CD4-positive, alpha-beta T cell treated with Interleukin-15 for 1 hour (primary cell): ENCODE measurements around the gene TTLL11.

Source experiments
- DNase-seq: peaks from one replicate; pipeline ENCODE4 v3.0.0-alpha.2; 2020

The TTLL11 gene

DNA sequence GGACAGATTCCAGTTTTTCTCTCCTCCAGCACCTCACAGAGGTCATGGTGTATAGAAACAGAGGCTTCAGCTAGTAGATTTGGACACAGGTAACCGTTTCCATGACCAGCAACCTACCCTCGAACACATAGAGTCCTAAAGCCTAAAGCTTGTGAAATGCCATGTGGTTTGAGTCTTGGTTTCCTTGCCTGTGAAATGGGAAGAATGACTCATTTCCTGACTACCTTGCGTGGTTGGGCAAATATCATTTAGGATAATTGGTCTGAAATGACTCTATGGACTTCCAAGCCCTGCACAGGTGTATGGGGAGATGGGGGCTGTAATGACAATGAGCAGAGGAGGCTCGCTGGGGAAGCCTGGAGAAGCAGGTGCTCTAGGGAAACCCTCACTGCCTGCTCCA is 134.6 kb downstream of the TTLL11 start:
- no peak for DNase-seq

DNA sequence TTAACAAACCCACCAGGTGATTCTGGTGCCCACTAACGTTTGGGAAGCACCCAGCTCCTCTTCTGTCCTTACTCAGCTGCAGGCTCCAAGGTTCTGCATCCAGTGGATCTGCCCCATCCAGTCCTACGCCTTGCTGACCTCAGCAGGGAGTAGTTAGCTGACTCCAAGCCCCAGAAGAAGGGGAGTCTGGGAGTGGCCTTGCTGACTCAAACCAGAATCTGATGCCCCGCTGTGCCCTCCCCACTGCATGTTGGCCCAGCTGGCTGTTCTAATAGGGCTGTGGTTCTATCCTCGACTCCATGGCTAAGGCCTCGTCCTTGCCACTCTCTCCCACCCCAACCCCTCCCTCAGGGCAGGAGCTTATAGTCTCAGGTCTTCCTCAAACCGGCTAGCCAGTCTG is 136.3 kb downstream of the TTLL11 start:
- no peak for DNase-seq

DNA sequence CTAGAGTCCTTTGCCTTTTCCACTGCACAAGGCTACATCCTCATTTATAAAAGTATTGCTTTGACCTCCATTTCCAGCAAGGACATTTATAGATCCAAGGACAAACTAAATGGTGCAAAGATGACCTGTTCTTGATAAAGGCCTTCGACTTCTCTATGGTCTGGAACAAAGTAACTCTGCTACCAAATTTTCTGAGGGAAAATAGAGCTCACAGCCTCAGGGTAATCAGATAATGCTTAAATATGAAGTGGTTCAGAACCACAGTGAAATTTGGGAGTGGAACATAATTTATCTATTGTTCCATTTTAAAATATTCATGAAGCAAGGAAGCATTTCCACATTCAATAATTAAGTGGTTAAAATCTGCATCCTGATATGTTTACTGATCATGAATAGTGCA is 137.5 kb downstream of the TTLL11 start:
- DNase-seq: no peak

DNA sequence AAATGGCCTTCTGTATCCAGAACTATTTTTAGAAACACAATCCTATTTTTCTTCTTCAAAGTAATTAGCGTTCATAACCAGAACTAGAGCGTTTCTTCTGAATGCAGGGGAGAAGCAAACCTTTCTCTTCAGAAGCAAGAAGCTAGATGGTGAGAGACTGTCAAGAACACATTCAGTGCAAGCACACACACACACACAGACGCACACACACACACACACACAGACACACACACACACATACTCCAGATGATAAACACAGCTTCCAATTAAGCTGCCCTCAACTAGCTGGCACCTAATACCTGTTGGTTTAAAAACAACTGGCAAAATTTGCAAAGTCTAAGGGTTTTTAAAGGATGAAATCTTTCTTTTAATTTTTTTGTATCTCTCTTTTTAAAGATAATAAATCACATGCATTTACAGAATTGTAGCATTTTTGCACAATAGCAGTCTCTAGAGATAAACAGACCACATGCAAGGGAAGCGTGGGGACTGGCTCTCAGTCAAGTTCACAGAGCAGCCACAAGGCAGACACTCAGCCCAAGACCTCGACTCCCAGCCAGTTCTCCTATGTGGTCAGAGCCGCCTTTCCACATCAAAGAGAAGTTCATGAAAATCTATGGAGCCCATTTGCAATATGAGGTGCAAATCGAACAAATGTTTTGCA is 138.5 kb downstream of the TTLL11 start:
- DNase-seq: no peak

DNA sequence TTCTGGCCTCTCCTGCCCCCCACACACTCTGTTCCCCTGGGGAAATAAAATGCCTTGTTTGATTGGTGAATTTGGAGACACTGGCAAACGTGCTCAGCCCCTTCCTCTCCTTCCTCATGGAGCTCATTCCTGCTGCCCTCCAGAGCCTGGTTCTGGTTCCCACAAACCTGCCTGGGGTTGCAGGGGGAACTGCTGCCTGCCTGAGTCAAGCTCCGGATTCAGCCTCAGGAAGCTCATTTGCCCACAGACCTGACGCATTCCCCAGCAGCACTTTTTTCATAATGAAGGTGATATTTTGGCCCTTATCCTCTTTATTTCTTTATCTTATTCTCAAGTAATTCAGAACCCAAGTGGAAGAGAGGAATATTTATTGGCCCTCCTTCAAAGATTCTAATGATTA is 140.5 kb downstream of the TTLL11 start:
- DNase-seq: no peak

DNA sequence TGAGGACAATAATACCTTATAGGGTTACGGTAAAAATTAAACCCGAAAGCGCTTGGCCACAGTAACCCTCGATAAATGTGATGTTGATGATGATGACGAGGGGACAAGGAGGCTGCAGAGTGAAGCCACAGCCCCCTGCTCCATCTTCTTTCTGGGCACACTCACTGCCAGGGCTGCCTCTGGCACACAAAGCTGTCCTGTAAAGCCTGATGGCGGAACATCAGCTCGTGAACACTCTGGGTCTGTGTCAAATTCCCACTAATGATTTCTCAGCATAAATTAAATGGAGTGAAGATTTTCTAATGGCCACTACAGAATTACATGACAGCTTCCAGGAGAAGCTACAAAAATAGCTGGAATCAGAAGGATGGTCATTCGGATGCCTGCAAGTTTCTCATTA is 142.2 kb downstream of the TTLL11 start:
- no peak for DNase-seq

DNA sequence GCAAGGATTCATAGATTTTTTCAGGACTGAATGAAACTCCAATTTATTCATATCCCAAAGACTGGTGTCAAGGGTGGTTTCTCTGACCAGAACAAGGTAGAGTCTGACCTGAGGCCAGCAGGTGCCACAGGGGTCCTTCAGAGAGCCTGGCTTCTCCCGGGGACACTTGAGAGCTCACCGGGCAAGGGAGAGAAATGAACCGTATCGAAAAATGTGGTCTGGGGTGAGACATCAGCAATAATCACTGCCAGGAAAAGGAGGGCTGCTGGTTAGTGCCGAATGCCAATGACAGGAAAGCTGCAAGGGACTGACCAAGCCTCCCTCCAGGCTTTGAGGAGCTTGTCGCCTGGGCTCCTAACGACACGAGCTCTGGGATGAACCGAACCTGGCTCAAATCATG is 142.7 kb downstream of the TTLL11 start:
- DNase-seq: no peak

DNA sequence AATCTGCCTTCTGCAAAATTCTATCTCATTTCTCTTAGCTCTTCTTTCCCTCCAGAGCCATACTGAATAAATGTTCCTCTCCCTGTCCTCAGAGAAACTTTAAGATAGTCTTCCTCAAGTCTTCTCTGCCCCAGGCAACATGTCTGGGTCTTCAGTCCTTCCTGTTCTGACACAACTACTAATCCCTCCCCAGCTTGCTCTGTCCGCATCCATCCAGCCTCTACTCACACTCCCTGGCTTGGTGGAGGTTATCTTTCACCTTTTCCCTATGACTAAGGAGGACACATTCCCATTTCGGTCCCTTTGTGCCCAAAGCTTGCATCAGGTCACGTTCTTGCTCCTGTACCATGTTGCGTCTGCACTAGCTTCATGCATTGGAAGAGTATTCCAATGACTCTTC is 143.3 kb downstream of the TTLL11 start:
- DNase-seq: no peak

DNA sequence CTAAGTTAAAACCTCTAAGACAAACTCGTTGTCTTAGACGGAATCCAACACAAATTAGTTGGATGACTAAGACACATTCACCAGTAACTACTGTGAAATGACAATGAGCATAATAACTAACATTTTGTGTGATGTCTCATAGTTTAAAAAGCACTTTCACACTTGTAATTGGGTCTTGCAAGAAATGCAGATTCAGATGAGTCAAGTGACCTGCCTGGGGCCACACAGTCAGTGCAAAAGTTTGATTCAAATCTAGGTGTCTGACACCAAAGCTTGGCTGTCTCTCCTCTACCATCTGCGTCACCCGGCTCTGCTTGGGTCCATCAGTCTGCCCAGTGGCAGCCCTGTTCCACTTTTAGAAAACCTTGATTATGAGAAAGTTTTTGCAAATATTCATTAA is 143.7 kb downstream of the TTLL11 start:
- no peak for DNase-seq

DNA sequence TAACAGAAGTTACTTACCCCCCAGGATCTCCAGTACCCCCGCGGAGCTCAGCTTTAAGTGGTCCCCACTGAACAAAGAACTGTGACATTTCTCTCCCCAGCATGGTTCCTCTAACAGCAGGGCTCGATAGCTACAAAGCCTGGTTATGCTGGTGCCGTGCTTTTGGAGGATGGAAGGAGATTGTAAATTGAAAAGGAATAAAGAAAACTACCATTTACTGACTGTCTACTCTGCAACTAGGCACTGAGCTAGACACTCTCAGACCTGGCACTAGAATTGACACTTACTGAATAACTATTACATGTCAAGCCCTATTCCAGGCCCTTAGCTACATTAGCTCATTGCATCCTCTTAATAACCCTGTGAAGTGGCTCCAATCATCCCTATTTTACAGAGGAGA is 145.3 kb downstream of the TTLL11 start:
- DNase-seq: no peak

DNA sequence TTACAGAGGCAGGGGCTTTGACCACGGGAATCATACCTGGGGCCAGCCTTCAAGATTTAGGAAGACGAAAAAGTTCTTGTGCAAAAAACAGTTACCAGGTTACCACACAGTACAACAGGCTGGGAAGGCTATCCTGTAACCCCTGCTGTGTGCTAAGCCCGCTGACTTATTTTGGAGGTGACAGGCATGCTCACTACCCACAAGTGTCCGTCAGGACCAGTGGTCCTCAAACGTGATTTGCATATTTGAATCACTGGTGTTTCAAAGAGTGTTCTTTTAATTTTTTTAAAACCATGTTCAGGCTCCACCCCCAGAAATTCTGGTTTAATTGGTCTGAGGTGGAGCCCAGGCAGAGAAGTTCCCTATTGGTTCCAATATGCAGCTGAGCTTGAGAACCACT is 146.6 kb downstream of the TTLL11 start:
- DNase-seq: no peak

DNA sequence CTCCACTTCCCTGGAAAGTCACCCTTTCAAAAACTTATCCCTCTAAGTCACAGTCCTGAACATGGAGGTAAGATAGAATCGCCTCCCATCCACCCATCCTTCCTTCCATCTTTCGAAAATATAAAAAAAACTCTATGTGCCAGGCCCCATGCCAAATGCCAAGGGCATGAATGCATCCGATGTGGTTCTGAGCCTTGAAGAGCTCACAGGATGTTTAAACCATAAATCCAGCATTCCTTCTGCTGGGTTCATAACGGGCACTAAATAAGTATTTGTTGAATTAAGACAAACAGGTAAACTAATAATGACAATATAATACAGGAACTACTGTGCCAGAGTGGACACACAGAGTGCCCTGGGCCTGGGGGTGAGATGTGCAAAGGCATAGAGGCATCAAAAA is 147.3 kb downstream of the TTLL11 start:
- DNase-seq: no peak

DNA sequence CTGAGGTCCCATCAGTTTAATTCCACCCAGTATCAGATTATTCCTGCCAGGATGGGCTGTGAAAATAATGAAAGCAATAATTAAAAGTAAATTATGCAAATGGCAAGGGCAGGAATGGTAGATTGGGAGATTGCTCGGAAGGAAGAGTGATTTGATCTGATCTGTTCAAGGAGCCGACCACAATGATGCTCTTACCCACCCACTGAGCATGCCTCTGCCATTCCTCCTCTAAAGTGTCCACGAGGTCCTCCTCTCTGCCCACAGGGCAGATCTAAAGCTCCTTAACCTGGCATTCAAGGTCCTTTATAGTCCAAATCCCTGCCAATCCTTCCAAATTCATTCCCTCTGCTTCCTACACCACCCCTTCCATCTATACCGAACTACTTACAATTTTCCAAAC is 147.8 kb downstream of the TTLL11 start:
- DNase-seq: no peak

DNA sequence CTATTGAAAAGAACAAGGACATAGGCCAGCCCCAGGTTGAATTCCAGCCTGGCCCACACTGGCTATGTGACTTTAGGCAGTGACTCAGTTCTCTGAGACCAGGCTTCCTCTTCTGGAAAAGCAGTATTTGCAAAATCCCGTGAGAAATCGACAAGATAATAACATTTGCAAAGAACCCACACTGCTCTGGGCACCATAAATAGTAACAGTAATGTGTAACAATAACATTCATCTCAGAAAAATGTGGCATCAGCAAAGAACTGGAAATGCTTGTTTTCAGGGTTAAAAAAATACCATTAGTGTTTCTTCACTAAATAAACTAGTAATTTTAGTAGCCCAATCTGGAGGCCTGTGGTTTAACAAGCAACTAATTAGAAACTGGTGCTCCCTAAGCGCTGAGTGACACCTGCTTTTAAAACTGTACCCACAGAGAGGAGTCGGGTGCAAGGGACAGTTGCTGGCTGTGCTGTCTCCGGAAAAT is 148.4 kb downstream of the TTLL11 start:
- no peak for DNase-seq

DNA sequence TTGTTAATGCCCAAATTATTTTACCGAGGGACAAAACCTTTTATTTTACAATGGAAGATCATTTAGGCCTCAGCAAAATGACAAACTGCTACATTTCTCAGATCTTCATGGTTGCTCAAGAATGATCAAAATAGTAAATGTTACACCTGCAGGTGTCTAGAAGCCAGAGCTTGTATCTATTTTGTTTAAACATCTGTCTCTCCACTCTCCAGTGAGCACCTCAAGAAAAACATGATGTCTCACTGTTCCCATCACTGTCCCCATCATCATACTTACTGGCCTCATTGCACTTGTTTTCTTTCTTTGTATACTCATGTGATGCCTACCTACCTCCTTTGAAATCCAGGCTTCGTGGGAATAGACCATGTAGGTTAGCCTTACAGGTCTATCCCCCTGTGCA is 149.6 kb downstream of the TTLL11 start:
- no peak for DNase-seq

DNA sequence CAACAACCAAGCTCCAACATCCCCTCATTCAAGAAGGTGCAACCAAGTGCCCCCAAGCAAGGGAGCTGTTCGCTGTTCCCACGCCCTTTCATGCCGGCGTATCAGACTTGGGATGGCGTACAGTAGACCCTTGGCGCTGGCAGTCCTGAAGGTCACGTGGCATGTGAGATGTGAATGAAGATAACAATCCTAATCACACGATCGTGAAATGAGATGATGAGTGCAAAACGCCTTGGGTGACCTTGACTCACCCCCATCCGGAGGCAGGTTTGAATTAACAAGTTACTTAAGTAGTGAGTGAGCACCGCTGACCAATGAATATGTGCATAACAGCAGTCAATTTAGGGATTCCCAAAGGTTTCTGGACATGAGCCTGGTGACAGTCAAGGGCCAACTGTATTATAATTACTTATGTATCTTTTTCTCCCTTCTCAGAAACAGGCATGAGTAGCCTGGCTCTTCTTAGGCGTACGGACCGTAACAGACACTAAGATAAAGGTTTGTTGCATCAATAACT is 150.2 kb downstream of the TTLL11 start:
- DNase-seq: no peak

DNA sequence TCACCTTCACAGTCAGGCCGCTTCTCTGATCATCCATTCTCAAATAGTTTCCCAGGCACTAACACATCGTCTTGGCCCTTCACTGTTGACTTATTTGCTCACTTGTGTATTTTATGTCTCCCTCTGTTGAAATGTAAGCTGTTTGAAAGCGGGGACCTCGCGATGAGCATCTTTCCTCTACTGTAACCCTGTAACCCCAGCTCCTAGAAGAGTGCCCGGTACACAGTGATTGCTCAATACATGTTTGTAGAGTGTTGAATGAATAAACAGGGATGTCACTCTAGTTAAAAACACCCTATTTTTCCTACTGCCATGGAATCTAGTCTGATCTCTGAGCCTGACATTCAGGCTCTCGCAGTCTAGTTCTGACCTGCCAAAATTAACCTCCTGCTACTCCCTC is 150.8 kb downstream of the TTLL11 start:
- no peak for DNase-seq

DNA sequence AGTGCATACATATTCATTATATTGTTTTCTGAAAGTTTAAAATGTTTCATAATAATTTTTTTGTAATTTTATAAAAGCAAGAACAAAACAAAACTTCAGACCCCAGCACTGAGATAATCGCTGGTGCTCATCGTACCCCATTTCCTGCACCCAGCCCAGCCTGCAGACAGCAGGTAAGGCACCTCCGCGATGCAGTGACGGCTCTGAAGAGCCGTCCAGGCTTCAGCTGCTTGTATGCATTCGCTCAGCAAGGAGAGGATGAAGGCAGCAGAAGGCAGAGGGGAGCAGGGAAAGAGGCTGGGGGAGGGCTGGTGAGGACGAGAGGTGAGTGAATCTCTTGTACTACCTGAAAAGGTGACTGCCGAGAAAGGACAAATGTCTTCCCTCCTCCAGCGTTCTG is 153.5 kb downstream of the TTLL11 start:
- DNase-seq: no peak

DNA sequence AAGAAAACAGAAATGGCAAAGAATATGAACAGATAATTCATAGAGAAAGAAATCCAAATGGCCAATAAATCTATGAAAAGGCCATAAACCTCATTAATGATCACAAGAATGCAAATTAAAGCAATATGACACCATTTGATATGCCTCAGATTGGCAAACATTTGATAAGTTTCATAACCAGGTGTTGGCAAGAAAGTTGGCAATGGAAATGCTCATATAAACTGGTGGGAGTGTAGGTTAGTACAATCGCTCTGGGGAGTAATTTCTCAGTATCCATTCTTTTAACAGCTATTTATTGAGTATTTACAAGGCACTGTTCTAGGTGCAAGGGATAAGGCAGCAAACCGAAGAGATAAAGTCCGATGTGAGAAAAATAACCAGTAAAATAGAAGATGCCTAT is 154.5 kb downstream of the TTLL11 start:
- no peak for DNase-seq

DNA sequence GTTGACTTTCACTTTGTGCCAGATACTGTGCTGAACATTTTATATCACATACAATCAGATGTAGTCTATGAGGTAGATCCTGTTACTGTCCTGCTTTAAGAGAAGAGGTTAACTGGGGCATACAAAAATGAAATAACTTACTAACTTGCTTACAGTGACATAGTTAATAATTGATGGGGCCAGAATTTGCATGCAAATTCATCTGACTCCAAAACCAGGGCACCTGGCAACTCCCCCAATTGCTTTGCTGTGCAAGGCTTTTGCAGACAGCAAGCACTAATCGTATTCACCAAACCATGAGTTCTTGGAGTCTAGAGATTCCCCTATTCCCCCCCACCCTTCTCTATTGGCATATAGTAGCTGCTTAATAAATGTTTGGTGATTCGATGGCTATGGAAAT is 155.9 kb downstream of the TTLL11 start:
- DNase-seq: no peak

DNA sequence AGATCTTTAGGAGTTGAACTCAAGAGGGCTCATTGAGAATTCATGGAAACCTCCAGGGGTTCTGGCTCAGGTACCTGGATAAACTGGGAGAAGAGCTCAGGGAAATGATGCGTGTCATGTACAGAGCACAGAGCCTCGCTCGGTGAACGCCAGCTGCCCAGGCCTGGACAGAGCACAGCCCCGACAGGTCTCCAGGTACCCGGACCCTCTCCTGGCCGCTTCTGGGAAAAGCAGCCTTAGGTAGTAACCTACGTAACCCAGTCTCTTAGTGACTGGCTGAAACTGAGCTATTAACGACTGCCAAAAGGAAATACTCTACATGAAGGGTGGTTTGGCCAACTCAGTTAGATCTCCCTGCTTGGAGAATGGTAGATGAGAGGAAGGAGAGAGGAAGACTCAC is 157.4 kb downstream of the TTLL11 start:
- DNase-seq: no peak

DNA sequence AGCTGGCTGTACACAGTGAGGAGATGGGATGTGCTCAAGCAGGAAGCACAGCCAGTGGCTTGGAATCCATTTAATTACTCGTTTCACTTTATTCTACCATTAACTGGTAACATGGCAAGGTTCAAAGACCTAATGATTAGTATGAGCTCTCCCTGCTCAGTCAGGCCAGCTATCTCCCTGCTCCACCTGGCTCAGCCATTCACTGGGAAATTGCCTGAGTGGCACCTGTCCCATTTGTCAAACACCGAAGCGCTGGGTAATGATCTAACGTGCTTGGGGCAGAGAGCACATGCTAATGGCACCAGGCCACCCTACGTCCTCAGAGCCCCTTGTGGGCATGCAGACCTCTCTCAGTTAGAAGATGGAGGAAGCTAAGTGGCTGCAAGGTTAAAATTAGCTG is 162.2 kb downstream of the TTLL11 start:
- DNase-seq: no peak

DNA sequence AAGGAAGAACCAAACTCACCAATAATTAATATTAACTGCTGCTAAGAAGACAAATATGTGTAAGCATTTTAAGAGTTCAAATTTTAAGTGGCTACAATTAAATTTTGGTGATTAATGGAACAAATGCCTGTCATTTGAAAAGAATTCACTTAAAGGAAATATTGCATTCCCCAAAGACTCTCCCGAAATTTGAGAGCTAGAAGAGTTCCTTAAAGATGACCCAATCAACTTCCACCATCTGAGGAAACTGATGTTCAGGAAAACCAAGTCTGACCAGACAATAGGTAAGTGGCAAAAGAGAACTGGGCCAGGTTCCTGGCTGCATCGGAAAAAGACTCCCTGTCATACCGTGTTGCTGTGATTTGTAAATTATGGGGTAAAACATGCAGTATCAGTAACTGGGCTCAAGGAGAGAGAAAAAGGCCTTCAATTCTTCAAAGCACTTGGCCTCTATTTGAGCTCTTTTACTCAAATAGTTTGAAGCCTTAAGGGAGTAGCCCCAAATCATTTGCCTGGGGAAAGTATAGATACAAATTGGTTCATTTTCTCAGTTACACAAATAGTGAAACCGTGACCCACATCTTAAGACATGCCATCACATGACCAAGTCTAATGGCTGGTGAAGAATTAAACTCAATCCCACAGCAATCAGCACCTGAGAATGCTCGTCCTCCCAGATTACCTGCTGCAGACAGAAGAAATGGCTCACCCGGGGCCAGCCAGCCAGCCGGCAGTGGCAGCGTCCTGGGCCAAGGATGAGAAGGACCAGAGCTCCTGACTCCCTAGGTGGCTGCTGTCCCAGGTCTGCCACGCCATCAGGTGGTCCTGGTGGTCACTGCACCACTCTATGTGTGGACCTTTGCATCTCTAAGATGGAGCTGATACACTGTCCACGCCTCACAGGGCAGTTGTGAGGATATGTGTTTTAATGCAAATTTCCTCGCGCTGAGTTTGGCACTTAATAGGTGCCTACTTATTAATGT is 162.9 kb downstream of the TTLL11 start:
- no peak for DNase-seq

DNA sequence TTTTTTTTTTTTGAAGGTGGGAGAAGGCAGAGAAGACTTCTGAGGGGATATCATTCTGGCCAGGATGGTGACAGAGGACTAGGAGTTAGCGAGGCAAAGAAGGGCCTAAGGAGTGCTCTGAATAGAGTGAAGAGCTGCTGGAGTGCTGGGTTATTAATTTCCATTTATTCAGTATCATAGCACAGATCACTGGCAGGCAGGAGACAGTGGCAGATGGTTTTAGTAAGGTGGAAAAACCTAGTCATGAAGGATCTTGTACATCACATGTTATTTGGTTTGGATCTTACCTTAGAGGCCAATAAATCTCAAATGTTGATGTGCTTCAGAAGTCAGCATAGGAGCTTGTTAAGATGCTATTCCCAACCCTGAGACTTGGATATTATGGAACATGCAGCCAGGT is 165.5 kb downstream of the TTLL11 start:
- DNase-seq: no peak
